H9 (cell line): ENCODE results near the gene ATAD3C. TPM values are rescaled to one million over a fixed set of nuclear protein-coding genes. Genes with fewer than 3 reads are reported as not detected.
"Not testable (repeated sequence)": the region's sequence is repeated elsewhere in the genome, so short reads cannot be mapped to it uniquely, and the experiment has no call there.

Experiments
- DNase-seq: peaks from one replicate; pipeline ENCODE4 v3.0.0-alpha.2; 2017
- H2AFZ ChIP-seq: one replicate; pipeline ENCODE4 v1.6.1; 2013; ENCODE audit warnings: mild to moderate bottlenecking, low read length, control low read depth, moderate library complexity
- H2AK5ac ChIP-seq: 2 replicates; pipeline ENCODE4 v1.6.1; 2013; ENCODE audit warnings: low read length, control low read depth, mixed read lengths; ENCODE audit not compliant: insufficient read length
- H2BK120ac ChIP-seq: one replicate; pipeline ENCODE4 v1.6.1; 2013; ENCODE audit warnings: low read depth, mild to moderate bottlenecking, low read length, control low read depth, inconsistent platforms; ENCODE audit not compliant: poor library complexity, severe bottlenecking
- H2BK12ac ChIP-seq: 2 replicates; pipeline ENCODE4 v1.6.1; 2013; ENCODE audit warnings: low read length, control low read depth, mixed read lengths, low read depth; ENCODE audit not compliant: insufficient read length
- H2BK15ac ChIP-seq: 2 replicates; pipeline ENCODE4 v1.6.1; 2013; ENCODE audit warnings: low read depth, low read length, control low read depth
- H2BK20ac ChIP-seq: one replicate; pipeline ENCODE4 v1.6.1; 2013; ENCODE audit warnings: low read depth, mild to moderate bottlenecking, low read length, control low read depth, inconsistent platforms; ENCODE audit not compliant: poor library complexity, severe bottlenecking
- H2BK5ac ChIP-seq: 2 replicates; pipeline ENCODE4 v1.6.1; 2013; ENCODE audit warnings: low read length, control low read depth, mixed read lengths; ENCODE audit not compliant: insufficient read length
- H3K14ac ChIP-seq: 2 replicates; pipeline ENCODE4 v1.6.1; 2013; ENCODE audit warnings: low read length, control low read depth; ENCODE audit not compliant: insufficient read depth
- H3K18ac ChIP-seq: 2 replicates; pipeline ENCODE4 v1.6.1; 2013; ENCODE audit warnings: low read depth, mild to moderate bottlenecking, mixed read lengths, low read length, control low read depth; ENCODE audit not compliant: insufficient read length
- H3K23ac ChIP-seq: 2 replicates; pipeline ENCODE4 v1.6.1; 2013; ENCODE audit warnings: low read length, control low read depth, mixed read lengths, low read depth; ENCODE audit not compliant: insufficient read length
- H3K23me2 ChIP-seq: 2 replicates; pipeline ENCODE4 v1.6.1; 2013; ENCODE audit warnings: low read depth, mild to moderate bottlenecking, mixed read lengths, low read length, control low read depth; ENCODE audit not compliant: insufficient read length, poor library complexity, severe bottlenecking
- H3K27ac ChIP-seq: 2 replicates; pipeline ENCODE4 v1.5.1; 2013; ENCODE audit warnings: low read length, control low read depth, mixed read lengths, low read depth; ENCODE audit not compliant: insufficient read length
- H3K27me3 ChIP-seq: 2 replicates; pipeline ENCODE4 v1.6.1; 2013; ENCODE audit warnings: low read length, control low read depth, inconsistent platforms; ENCODE audit not compliant: insufficient read depth
- H3K4ac ChIP-seq: 2 replicates; pipeline ENCODE4 v1.6.1; 2013; ENCODE audit warnings: low read depth, mild to moderate bottlenecking, control low read depth, inconsistent platforms, low read length, moderate library complexity
- H3K4me1 ChIP-seq: 2 replicates; pipeline ENCODE4 v1.6.1; 2013; ENCODE audit warnings: low read length, control low read depth, inconsistent platforms; ENCODE audit not compliant: insufficient read depth
- H3K4me2 ChIP-seq: 2 replicates; pipeline ENCODE4 v1.6.1; 2013; ENCODE audit warnings: low read length, control low read depth, mixed read lengths; ENCODE audit not compliant: insufficient read length, insufficient read depth
- H3K56ac ChIP-seq: 2 replicates; pipeline ENCODE4 v1.6.1; 2013; ENCODE audit warnings: low read depth, mild to moderate bottlenecking, mixed read lengths, low read length, control low read depth; ENCODE audit not compliant: insufficient read length
- H3K79me1 ChIP-seq: 2 replicates; pipeline ENCODE4 v1.6.1; 2013; ENCODE audit warnings: low read depth, mild to moderate bottlenecking, moderate library complexity, low read length, control low read depth, inconsistent platforms; ENCODE audit not compliant: insufficient read depth, poor library complexity, severe bottlenecking
- H3K79me2 ChIP-seq: 2 replicates; pipeline ENCODE4 v1.6.1; 2013; ENCODE audit warnings: low read length, control low read depth, inconsistent platforms; ENCODE audit not compliant: insufficient read depth
- H3K9ac ChIP-seq: 2 replicates; pipeline ENCODE4 v1.6.1; 2013; ENCODE audit warnings: low read length, control low read depth, mixed read lengths; ENCODE audit not compliant: insufficient read length; ENCODE audit errors: extremely low read depth
- H3K9me3 ChIP-seq: one replicate; pipeline ENCODE4 v1.6.1; 2013; ENCODE audit warnings: low read depth, low read length, inconsistent platforms; ENCODE audit not compliant: control insufficient read depth
- H3T11ph ChIP-seq: one replicate; pipeline ENCODE4 v1.6.1; 2013; ENCODE audit warnings: mild to moderate bottlenecking, low read length, control low read depth, inconsistent platforms
- H4K20me1 ChIP-seq: one replicate; pipeline ENCODE4 v1.6.1; 2013; ENCODE audit not compliant: control insufficient read depth, insufficient read length, insufficient read depth
- H4K5ac ChIP-seq: 2 replicates; pipeline ENCODE4 v1.6.1; 2013; ENCODE audit warnings: low read depth, mild to moderate bottlenecking, mixed read lengths, low read length, control low read depth; ENCODE audit not compliant: insufficient read length
- H4K8ac ChIP-seq: replicated peaks from 2 replicates; pipeline ENCODE4 v1.6.1; 2013; ENCODE audit warnings: low read length, control low read depth, mixed read lengths, low read depth; ENCODE audit not compliant: insufficient read length
- H4K91ac ChIP-seq: 2 replicates; pipeline ENCODE4 v1.6.1; 2013; ENCODE audit warnings: low read depth, mild to moderate bottlenecking, moderate library complexity, mixed read lengths, low read length, control low read depth; ENCODE audit not compliant: insufficient read length
- H3K27ac Mint-ChIP-seq, 3 experiments: 2 replicates in 2 of 3; 3 replicates in 1 of 3; pipeline ENCODE4 v1.8.0; 2020 to 2021; ENCODE audit warnings: mixed read lengths in 3 of 3, mild to moderate bottlenecking in 1 of 3, moderate library complexity in 1 of 3
- H3K27me3 Mint-ChIP-seq: 2 replicates; pipeline ENCODE4 v1.8.0; 2021; ENCODE audit warnings: low read depth, mild to moderate bottlenecking, moderate library complexity, mixed read lengths
- H3K36me3 Mint-ChIP-seq, 3 experiments: 2 replicates in 2 of 3; 3 replicates in 1 of 3; pipeline ENCODE4 v1.8.0; 2020 to 2021; ENCODE audit warnings: low read depth in 3 of 3, mixed read lengths in 3 of 3; ENCODE audit not compliant: insufficient read depth in 1 of 3
- H3K4me1 Mint-ChIP-seq, 2 experiments: 2 replicates each; pipeline ENCODE4 v1.8.0; 2020; ENCODE audit warnings: mixed read lengths in 2 of 2
- H3K4me3 Mint-ChIP-seq, 2 experiments: 2 replicates in 1 of 2; 3 replicates in 1 of 2; pipeline ENCODE4 v1.8.0; 2020 to 2021; ENCODE audit warnings: mild to moderate bottlenecking in 2 of 2, mixed read lengths in 2 of 2, moderate library complexity in 1 of 2
- H3K9me3 Mint-ChIP-seq, 2 experiments: 2 replicates in 1 of 2; 3 replicates in 1 of 2; pipeline ENCODE4 v1.8.0; 2020; ENCODE audit warnings: mild to moderate bottlenecking in 2 of 2, mixed read lengths in 2 of 2, moderate library complexity in 1 of 2
- WGBS: extraction: QIAGEN DNeasy Blood & Tissue Kit; methylation state at CpG from one replicate; pipeline ENCODE4 v1.1.7; 2013; ENCODE audit warnings: missing lambda C conversion rate, low lambda C conversion rate, mixed read lengths; ENCODE audit not compliant: insufficient read length; ENCODE audit errors: extremely low coverage; 5-methylcytosine and 5-hydroxymethylcytosine counted together
- total RNA-seq: library from RNA; stranded (reverse); gene quantifications from 2 replicates; pipeline ENCODE4 v1.2.1, GENCODE V29; 2021
- TF ChIP-seq, protein P1 (sequence below): fragments of 200-600 bp; sonication (generic); conservative IDR thresholded peaks from 3 replicates; pipeline ENCODE4 v1.8.0; 2021; ENCODE audit warnings: antibody characterized with exemption, mild to moderate bottlenecking

ATAD3C gene
- total RNA-seq, 1 experiment from 2014 or later: 7.7 TPM

DNA sequence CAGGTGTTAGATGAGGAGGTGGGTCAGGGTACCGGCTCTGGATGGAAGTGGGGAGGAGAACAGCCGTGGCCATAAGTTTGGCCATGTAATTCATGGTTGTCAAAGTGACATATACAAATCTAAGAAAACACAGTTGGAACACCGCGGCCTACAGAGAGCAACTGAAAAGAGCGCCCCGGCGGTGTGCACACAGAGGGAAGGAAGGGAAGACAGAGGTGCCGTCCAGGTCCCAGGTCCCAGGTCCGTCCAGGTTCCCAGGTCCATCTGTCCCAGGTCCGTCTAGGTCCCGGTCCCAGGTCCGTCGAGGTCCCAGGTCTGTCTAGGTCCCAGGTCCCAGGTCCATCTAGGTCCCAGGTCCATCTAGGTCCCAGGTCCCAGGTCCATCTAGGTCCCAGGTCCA is 37.9 kb upstream of the ATAD3C start:
- Histone ChIP-seq H4K5ac (no peak overlapping the region), H3K79me2 (peaks cover 5% of the 10 kb centered on the region; the same call in 1 of the 2 replicates), H3K23me2 (peaks cover 6% of the 10 kb centered on the region), H3T11ph (no peak overlapping the region), H4K91ac (no peak overlapping the region), H3K79me1 (no peaks in the 10 kb centered on the region), H3K4me2 (no peak overlapping the region), H3K27me3 (no peaks in the 10 kb centered on the region), H2BK15ac (no peak overlapping the region), H3K4me1 (peaks cover 3% of the 10 kb centered on the region; the same call in 1 of the 2 replicates), H2BK12ac (peak overlapping the region; percentile 7), H3K27ac (no peak overlapping the region), H2BK120ac (no peak overlapping the region), H2BK20ac (no peak overlapping the region), H3K14ac (no peak overlapping the region), H3K56ac (no peak overlapping the region), H4K8ac (no peak overlapping the region), H4K20me1 (no peaks in the 10 kb centered on the region), H3K23ac (no peak overlapping the region), H2AK5ac (no peak overlapping the region), H3K4ac (no peak overlapping the region), H2AFZ (no peak overlapping the region), H3K18ac (no peak overlapping the region), H2BK5ac (no peak overlapping the region), H3K9me3 (no peaks in the 10 kb centered on the region), H3K9ac (no peak overlapping the region)
- TF ChIP-seq, protein P1, sequence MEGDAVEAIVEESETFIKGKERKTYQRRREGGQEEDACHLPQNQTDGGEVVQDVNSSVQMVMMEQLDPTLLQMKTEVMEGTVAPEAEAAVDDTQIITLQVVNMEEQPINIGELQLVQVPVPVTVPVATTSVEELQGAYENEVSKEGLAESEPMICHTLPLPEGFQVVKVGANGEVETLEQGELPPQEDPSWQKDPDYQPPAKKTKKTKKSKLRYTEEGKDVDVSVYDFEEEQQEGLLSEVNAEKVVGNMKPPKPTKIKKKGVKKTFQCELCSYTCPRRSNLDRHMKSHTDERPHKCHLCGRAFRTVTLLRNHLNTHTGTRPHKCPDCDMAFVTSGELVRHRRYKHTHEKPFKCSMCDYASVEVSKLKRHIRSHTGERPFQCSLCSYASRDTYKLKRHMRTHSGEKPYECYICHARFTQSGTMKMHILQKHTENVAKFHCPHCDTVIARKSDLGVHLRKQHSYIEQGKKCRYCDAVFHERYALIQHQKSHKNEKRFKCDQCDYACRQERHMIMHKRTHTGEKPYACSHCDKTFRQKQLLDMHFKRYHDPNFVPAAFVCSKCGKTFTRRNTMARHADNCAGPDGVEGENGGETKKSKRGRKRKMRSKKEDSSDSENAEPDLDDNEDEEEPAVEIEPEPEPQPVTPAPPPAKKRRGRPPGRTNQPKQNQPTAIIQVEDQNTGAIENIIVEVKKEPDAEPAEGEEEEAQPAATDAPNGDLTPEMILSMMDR: no peak
- peak overlapping the region; percentile 74 to 94 (median 88); a peak in 6 of 7 replicates for H3K27ac Mint-ChIP-seq
- H3K36me3 Mint-ChIP-seq: peaks cover 10 to 33% (median 28%) of the 10 kb centered on the region in 3 experiments
- peaks cover 6 to 14% of the 10 kb centered on the region in 2 experiments; a peak in 4 of 5 replicates for H3K9me3 Mint-ChIP-seq
- no peak for DNase-seq
- peaks cover 38 to 41% of the 10 kb centered on the region in 2 experiments for H3K4me1 Mint-ChIP-seq
- no CpG with 5 or more reads among the region's 13 CpGs for WGBS
- peak overlapping the region in 1 of 2 experiments; percentile 13; a peak in 1 of 5 replicates for H3K4me3 Mint-ChIP-seq
- peaks cover 2% of the 10 kb centered on the region for H3K27me3 Mint-ChIP-seq

DNA sequence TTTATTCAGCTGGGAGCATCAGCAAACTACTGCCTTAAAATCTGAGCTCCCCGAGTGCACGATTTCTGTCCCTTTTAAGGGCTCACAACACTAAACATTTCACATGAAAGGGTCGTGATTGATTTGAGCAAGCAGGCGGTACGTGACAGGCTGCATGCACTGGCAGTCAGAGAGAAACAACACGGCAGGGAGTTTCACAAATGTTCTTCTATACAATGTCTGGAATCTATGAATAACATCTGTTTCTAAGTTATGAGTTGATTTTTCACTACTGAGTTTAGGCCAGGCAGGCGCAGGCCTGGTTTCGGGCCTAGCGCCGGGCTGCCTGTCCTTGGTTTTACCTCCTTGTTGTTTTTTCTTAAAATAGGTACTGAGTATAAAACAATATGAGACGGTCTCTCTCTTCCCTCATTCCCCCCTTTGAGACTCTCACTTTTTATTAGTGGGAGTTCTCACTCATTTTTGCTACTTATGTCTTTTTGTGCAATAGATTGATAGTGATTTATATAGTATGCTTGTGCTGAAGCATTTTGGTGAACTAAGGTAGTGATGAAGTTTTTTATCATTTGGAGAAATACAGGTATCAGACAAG is 37.1 kb upstream of the ATAD3C start:
- not testable (repeated sequence) for H4K5ac ChIP-seq, H3K9ac ChIP-seq, H3K27me3 ChIP-seq, H3K9me3 ChIP-seq, H4K20me1 ChIP-seq, H3K79me2 ChIP-seq, H4K91ac ChIP-seq, DNase-seq, H3K4ac ChIP-seq, H3K4me1 ChIP-seq, H3K56ac ChIP-seq, H3K23ac ChIP-seq, H2BK15ac ChIP-seq, H3K4me3 Mint-ChIP-seq, H3K79me1 ChIP-seq, H2BK120ac ChIP-seq, H3K14ac ChIP-seq, H3K27ac ChIP-seq, H2BK20ac ChIP-seq, H2BK5ac ChIP-seq, H3T11ph ChIP-seq, H3K27me3 Mint-ChIP-seq, H2AFZ ChIP-seq, H3K23me2 ChIP-seq, H3K27ac Mint-ChIP-seq, H3K18ac ChIP-seq, H2BK12ac ChIP-seq, H2AK5ac ChIP-seq, H4K8ac ChIP-seq, H3K4me2 ChIP-seq
- Mint-ChIP-seq H3K9me3 (peaks cover 6 to 14% of the 10 kb centered on the region in 2 experiments; a peak in 4 of 5 replicates), H3K36me3 (peaks cover 10 to 29% (median 28%) of the 10 kb centered on the region in 3 experiments), H3K4me1 (peaks cover 41 to 43% of the 10 kb centered on the region in 2 experiments)
- no CpG with 5 or more reads among the region's 11 CpGs for WGBS
